HFFc6 (cell line): ENCODE data around the gene ASS1. TPM values are rescaled to one million over a fixed set of nuclear protein-coding genes. Genes with fewer than 3 reads are reported as not detected.

ENCODE experiments used
- DNase-seq: peaks from one replicate; pipeline ENCODE4 v3.0.0-alpha.2; 2018
- H3K27ac Mint-ChIP-seq: 2 replicates; pipeline ENCODE4 v1.8.0; 2020; ENCODE audit warnings: mild to moderate bottlenecking, mixed read lengths
- H3K27me3 Mint-ChIP-seq: 2 replicates; pipeline ENCODE4 v1.8.0; 2021; ENCODE audit warnings: mild to moderate bottlenecking, moderate library complexity, mixed read lengths; ENCODE audit not compliant: insufficient read depth
- H3K36me3 Mint-ChIP-seq: 2 replicates; pipeline ENCODE4 v1.8.0; 2021; ENCODE audit warnings: low read depth, mixed read lengths
- H3K4me1 Mint-ChIP-seq: 2 replicates; pipeline ENCODE4 v1.8.0; 2020; ENCODE audit warnings: low read depth, mixed read lengths
- H3K4me3 Mint-ChIP-seq: 2 replicates; pipeline ENCODE4 v1.8.0; 2020; ENCODE audit warnings: mild to moderate bottlenecking, moderate library complexity, mixed read lengths
- H3K9me3 Mint-ChIP-seq: 2 replicates; pipeline ENCODE4 v1.8.0; 2020; ENCODE audit warnings: mild to moderate bottlenecking, mixed read lengths
- CTCF ChIP-seq: fragments of 200-600 bp; sonication (generic); IDR thresholded peaks from 2 replicates; pipeline ENCODE4 v1.5.0; 2021; ENCODE audit warnings: antibody characterized with exemption, mild to moderate bottlenecking
- total RNA-seq, 6 experiments: library from RNA; stranded (reverse); fragmentation: NEBNext Ultra II Directional; extraction: Animal tissue kit (Norgen Biotek cat#: 25700); gene quantifications; 2 replicates in 1 of 6; 3 replicates in 5 of 6; pipeline ENCODE4 v1.2.3, GENCODE V29; 2021

The ASS1 gene
- total RNA-seq, 6 experiments from 2014 or later = 48.6 to 103 (median 53.7) TPM

- H3K27ac Mint-ChIP-seq = no peak overlapping the region
- no peaks in the 10 kb centered on the region for H3K36me3 Mint-ChIP-seq
- no peaks in the 10 kb centered on the region for H3K9me3 Mint-ChIP-seq
- DNase-seq = no peak
- H3K4me1 Mint-ChIP-seq = no peaks in the 10 kb centered on the region
- no peak overlapping the region for H3K4me3 Mint-ChIP-seq
- TF ChIP-seq CTCF = no peak
- H3K27me3 Mint-ChIP-seq = peaks cover 13% of the 10 kb centered on the region
Observed at GRCh38 chr9:130486103-130486502, 41.3 kb downstream of the ASS1 start.

- Mint-ChIP-seq H3K4me1 (no peaks in the 10 kb centered on the region), H3K9me3 (no peaks in the 10 kb centered on the region), H3K4me3 (no peak overlapping the region), H3K27ac (no peak overlapping the region), H3K27me3 (peaks cover 10% of the 10 kb centered on the region), H3K36me3 (no peaks in the 10 kb centered on the region)
- TF ChIP-seq CTCF = no peak
- no peak for DNase-seq
Observed at GRCh38 chr9:130487500-130487899, 42.7 kb downstream of the ASS1 start.

GRCh38 chr9:130488621-130489330 is 44.0 kb downstream of the ASS1 start:
- peaks cover 10% of the 10 kb centered on the region for H3K27me3 Mint-ChIP-seq
- no peaks in the 10 kb centered on the region for H3K9me3 Mint-ChIP-seq
- no peaks in the 10 kb centered on the region for H3K36me3 Mint-ChIP-seq
- H3K4me1 Mint-ChIP-seq = no peaks in the 10 kb centered on the region
- no peak overlapping the region for H3K27ac Mint-ChIP-seq
- no peak overlapping the region for H3K4me3 Mint-ChIP-seq
- DNase-seq = no peak
- no peak for TF ChIP-seq CTCF

GRCh38 chr9:130490981-130491380 is 46.2 kb downstream of the ASS1 start:
- Mint-ChIP-seq H3K27me3 (peaks cover 5% of the 10 kb centered on the region), H3K4me1 (no peaks in the 10 kb centered on the region), H3K27ac (no peak overlapping the region), H3K4me3 (no peak overlapping the region), H3K9me3 (peaks cover 14% of the 10 kb centered on the region), H3K36me3 (peaks cover 16% of the 10 kb centered on the region)
- DNase-seq = no peak
- no peak for TF ChIP-seq CTCF

GRCh38 chr9:130491830-130492482 is 47.2 kb downstream of the ASS1 start:
- Mint-ChIP-seq H3K9me3 (peaks cover 14% of the 10 kb centered on the region), H3K4me1 (no peaks in the 10 kb centered on the region), H3K36me3 (peaks cover 20% of the 10 kb centered on the region), H3K27ac (no peak overlapping the region), H3K27me3 (peaks cover 6% of the 10 kb centered on the region), H3K4me3 (no peak overlapping the region)
- no peak for DNase-seq
- TF ChIP-seq CTCF = no peak
